Mucosa of rectum (tissue), 2 donors: ENCODE results near the gene MAPK1.
"Not testable (repeated sequence)": the region's sequence is repeated elsewhere in the genome, so short reads cannot be mapped to it uniquely, and the experiment has no call there.

Experiments
- H3K27ac ChIP-seq, 2 donors: one replicate each; pipeline ENCODE4 v1.7.0; 2013; ENCODE audit warnings: inconsistent platforms in 2 of 2, low read depth in 2 of 2, low read length in 2 of 2
- H3K27me3 ChIP-seq, 2 donors: one replicate each; pipeline ENCODE4 v1.7.0; 2013; ENCODE audit warnings: low read length in 2 of 2; ENCODE audit not compliant: control insufficient read depth in 2 of 2, insufficient read depth in 2 of 2
- H3K36me3 ChIP-seq, 2 donors: one replicate each; pipeline ENCODE4 v1.7.0; 2013; ENCODE audit warnings: low read length in 2 of 2; ENCODE audit not compliant: control insufficient read depth in 2 of 2, insufficient read depth in 2 of 2
- H3K4me1 ChIP-seq, 2 donors: one replicate each; pipeline ENCODE4 v1.7.0; 2013; ENCODE audit warnings: low read length in 2 of 2, mild to moderate bottlenecking in 1 of 2; ENCODE audit not compliant: control insufficient read depth in 2 of 2, insufficient read depth in 2 of 2
- H3K4me3 ChIP-seq, 2 donors: one replicate each; pipeline ENCODE4 v1.7.0; 2013; ENCODE audit warnings: low read length in 2 of 2
- H3K9ac ChIP-seq, 2 donors: one replicate each; pipeline ENCODE4 v1.7.0; 2013; ENCODE audit warnings: low read length in 2 of 2, low read depth in 1 of 2, mild to moderate bottlenecking in 1 of 2
- H3K9me3 ChIP-seq, 2 donors: one replicate each; pipeline ENCODE4 v1.7.0; 2013; ENCODE audit warnings: low read length in 2 of 2; ENCODE audit not compliant: control insufficient read depth in 2 of 2
- donor health status: healthy.
- donor health status: Normal muscosa, but diverticular disease.

Gene MAPK1

DNA sequence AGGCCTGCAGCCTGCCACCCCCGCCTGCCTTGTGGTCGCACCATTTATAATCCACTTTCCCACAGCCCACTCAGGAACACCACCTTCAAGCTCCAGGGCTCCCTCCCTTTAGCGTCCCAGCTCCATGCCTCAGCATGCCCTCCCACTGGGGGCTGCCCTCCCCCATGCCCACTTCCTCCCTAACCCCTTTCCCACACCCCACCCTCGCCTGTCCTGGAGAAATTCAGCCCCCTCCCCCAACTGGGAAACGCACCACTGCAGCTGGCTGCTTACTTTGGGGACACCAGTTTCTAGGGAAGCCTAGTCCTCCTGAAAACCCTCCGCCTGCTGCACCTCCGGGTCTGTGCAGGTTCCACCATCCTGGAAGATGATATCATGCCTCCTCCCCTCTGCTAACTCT lies 128.5 kb downstream of the MAPK1 start:
- Histone ChIP-seq H3K36me3 (no peaks in the 10 kb centered on the region), H3K27ac (no peak overlapping the region), H3K4me3 (no peak overlapping the region), H3K27me3 (no peaks in the 10 kb centered on the region), H3K9me3 (no peaks in the 10 kb centered on the region), H3K9ac (no peak overlapping the region), H3K4me1 (peaks cover 8 to 11% of the 10 kb centered on the region in 2 donors)

- Histone ChIP-seq H3K9ac (no peak overlapping the region), H3K36me3 (no peaks in the 10 kb centered on the region), H3K9me3 (no peaks in the 10 kb centered on the region), H3K4me3 (no peak overlapping the region), H3K27ac (no peak overlapping the region), H3K27me3 (no peaks in the 10 kb centered on the region), H3K4me1 (peaks cover 8 to 11% of the 10 kb centered on the region in 2 donors)
Observed at GRCh38 chr22:21738081-21738480, 129.4 kb downstream of the MAPK1 start.

GRCh38 chr22:21736948-21737347 lies 130.5 kb downstream of the MAPK1 start:
- Histone ChIP-seq H3K27ac (no peak overlapping the region), H3K4me1 (peaks cover 8 to 11% of the 10 kb centered on the region in 2 donors), H3K36me3 (no peaks in the 10 kb centered on the region), H3K9me3 (no peaks in the 10 kb centered on the region), H3K4me3 (no peak overlapping the region), H3K27me3 (no peaks in the 10 kb centered on the region), H3K9ac (no peak overlapping the region)

DNA sequence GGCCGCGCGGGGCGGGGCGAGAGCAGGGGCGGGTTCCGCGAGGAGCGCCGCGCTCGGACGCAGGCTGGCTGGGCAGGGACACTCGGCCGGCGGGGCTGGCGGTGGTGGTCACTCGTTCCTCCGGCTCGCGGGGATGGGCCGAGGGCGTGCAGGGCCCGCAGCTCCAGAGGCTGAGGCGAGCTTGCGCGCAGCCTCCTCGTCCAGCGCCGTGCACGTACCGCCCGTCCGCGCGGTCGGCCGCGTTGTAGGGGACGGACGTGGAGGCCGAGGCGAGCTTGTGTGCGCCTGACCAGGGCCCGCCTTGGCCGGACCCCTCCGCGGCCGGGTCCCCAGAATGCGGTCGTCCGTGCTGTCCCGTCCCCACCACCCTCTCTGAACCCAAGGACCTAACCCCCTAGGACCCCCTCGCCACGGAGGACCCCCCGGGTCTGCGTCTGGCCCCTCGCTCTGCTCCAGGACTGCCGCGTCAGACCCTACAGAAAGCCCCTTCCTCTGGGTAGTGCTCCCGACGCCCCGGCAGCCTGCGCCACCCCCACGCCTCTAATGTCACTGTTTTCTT lies 131.3 kb downstream of the MAPK1 start:
- peak overlapping the region; percentile 58 to 77 for H3K27ac ChIP-seq

DNA sequence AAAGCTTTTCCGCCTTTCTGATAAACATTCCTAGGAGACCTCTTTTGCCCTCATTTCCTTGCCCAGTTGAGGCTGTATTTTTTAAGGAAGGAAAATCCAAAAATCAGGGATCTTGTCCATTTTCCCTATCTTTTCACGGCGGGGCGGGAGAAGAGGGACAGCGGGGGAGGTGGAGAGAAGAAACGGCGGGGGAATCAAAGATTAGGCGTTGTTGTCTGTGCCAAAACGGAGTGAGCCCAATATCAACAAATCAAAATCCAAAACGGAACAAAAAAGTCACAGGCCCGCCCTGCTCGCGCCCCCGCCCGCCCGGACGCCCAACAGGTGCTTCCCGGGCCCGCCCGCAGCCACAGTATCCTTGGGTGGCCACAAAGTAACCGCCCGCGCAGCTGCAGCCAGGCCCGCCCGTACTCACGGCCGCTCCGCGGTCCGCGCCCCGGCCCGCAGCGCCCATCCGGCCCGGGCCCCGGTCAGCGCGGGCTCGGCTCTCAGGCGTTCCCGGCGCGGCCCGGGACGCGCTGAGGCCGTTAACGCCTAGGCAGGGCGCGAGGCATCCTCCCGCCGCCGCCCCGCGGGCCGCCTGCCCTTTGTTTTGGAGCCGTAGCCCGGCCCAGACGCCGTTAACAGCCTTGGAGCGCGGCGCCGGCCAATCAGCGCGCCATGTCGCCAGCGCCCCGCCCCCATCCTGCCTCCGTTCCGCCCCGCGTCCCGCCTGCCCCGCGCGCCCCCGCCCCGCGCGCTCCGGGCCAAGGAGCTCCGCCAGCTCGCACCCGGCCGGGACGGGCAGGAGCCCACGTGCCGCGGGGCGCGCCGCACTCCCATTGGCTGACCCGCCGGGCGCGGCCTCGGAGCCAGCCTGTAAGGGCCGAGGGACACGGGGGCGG lies 132.0 kb downstream of the MAPK1 start, which contains the start of gene YPEL1:
TSS of gene YPEL1 (minus strand) at position 595 of the 884 bp plus-strand sequence. CDS start 25,050 bp downstream, outside the sequence.
- Histone ChIP-seq H3K9me3 (no peaks in the 10 kb centered on the region), H3K4me3 (peak within 1 kb of the TSS; percentile 74 to 76), H3K27ac (peak within 1 kb of the TSS; percentile 65 to 77), H3K9ac (peak within 1 kb of the TSS; percentile 48 to 55), H3K4me1 (peaks cover 8 to 11% of the 10 kb centered on the region in 2 donors), H3K36me3 (no peaks in the 10 kb centered on the region), H3K27me3 (no peaks in the 10 kb centered on the region)

More for the DNA sequence above, 131.3 kb downstream of the MAPK1 start:
- H3K27me3 ChIP-seq = no peaks in the 10 kb centered on the region
- H3K4me1 ChIP-seq = peaks cover 8 to 11% of the 10 kb centered on the region in 2 donors
- no peaks in the 10 kb centered on the region for H3K9me3 ChIP-seq
- peak overlapping the region; percentile 54 to 76 for H3K4me3 ChIP-seq
- H3K9ac ChIP-seq = peak overlapping the region in 1 of 2 donors; percentile 38
- H3K36me3 ChIP-seq = no peaks in the 10 kb centered on the region

- Histone ChIP-seq H3K4me1 (peaks cover 8 to 11% of the 10 kb centered on the region in 2 donors), H3K27ac (peak overlapping the region; percentile 65 to 77), H3K9me3 (no peaks in the 10 kb centered on the region), H3K9ac (peak overlapping the region; percentile 48 to 55), H3K27me3 (no peaks in the 10 kb centered on the region), H3K36me3 (no peaks in the 10 kb centered on the region), H3K4me3 (peak overlapping the region; percentile 62 to 74)
Observed at GRCh38 chr22:21734540-21735199, 132.8 kb downstream of the MAPK1 start.

DNA sequence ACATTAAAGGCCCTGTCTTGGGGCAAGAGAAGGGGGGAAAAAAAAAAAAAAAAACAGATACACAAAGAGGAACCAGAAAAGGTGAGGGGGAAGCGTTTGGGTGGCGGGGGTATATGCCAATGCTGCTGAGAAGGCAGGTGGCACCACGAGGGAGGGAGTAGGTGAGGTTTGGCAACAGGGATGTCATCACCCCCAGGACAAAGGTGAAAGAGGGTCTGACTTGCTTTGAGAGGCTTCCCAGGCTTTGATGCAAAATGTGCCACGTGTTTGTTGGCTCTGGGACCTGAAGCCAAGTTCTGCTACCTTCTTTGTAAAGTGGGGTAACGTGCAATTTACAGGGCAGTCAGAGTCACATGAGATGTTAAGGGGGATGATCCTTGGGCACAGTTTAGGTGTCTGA lies 135.9 kb downstream of the MAPK1 start:
- H3K27me3 ChIP-seq = no peaks in the 10 kb centered on the region
- H3K9ac ChIP-seq = no peak overlapping the region
- H3K36me3 ChIP-seq = no peaks in the 10 kb centered on the region
- H3K4me3 ChIP-seq = no peak overlapping the region
- H3K27ac ChIP-seq = no peak overlapping the region
- peaks cover 8 to 11% of the 10 kb centered on the region in 2 donors for H3K4me1 ChIP-seq
- H3K9me3 ChIP-seq = no peaks in the 10 kb centered on the region

DNA sequence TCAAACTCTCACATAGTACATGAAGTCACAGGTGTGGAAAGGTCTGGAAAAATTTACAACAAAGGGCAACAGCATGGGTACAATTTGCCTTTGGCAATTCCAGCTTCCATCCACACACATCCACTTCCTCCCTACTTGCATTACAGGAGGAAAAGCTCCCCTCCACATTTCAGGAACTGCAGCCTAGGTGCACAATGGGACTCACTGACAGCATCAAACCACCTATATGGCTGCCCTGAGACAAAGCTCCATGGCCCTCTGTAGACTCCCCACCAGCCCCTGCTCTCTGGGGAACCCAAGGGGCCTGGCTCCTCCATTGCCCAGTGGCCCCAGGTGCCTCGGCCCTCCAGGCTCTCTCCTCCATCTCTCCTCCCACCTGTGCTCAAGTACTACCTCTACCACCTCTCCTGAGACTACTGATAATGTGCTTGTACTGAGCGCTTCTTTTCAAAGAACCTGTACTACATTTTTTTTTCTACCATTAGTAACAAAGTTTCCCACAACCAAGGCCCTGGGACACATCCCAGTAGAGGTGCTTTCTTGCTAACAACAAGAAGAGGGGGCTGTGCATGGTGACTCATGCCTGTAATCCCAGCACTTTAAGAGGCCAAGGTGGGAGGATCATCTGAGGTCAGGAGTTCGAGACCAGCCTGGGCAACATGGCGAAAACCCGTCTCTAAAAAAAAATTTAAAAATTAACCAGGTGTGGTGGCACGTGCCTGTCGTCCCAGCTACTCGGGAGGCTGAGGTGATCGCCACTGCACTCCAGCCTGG lies 136.7 kb downstream of the MAPK1 start:
- H3K4me1 ChIP-seq = peaks cover 8 to 9% of the 10 kb centered on the region in 2 donors
- H3K36me3 ChIP-seq = no peaks in the 10 kb centered on the region
- no peak overlapping the region for H3K9ac ChIP-seq
- H3K9me3 ChIP-seq = no peaks in the 10 kb centered on the region
- H3K27me3 ChIP-seq = no peaks in the 10 kb centered on the region
- no peak overlapping the region for H3K27ac ChIP-seq
- H3K4me3 ChIP-seq = no peak overlapping the region

- not testable (repeated sequence) for H3K27ac ChIP-seq, H3K36me3 ChIP-seq, H3K9ac ChIP-seq, H3K9me3 ChIP-seq, H3K4me1 ChIP-seq, H3K27me3 ChIP-seq, H3K4me3 ChIP-seq
Observed at GRCh38 chr22:21729184-21729583, 138.3 kb downstream of the MAPK1 start.
